ENCODE measurements around the gene GPC6. TPM values are rescaled to one million over a fixed set of nuclear protein-coding genes. Genes with fewer than 3 reads are reported as not detected.

The GPC6 gene
- polyA plus RNA-seq, 1 of the 3 experiments (the other 2 are of a cell fraction), result 6.7 TPM

DNA sequence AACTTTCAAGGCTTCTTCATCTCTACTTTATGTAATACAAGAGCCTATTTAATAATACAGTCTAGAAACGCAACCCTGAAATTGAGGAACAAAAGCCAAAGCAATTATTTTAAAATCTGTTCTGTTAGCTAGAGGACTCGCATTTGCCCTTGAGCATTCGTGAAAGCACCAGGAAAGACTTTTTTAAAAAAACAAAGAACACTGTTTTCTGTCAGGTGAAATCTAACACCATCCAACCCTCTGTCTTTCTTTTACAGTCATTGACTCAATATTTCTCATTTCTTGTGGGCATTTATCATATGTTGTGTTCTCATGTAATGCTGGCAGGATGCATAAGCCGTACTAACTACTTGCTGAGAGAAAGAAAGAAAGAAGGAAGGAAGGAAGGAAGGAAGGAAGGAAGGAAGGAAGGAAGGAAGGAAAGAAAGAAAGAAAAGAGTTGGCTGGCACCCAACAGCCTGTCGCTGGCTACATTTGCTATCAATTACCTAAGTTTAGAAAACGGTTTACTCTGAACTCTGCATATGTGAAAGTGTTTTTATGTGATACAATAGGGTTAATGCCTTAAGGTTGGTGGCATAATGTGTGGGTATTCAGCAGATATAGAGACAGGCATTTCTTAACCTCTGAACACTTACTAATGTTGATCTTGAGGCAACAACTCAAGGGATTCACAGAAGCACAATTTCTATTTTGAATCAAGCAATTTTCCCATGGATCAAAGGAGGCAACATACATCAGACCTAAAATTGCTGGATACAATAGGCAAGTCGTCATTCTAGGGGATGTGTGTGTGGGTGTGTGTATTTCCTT, 807.4 kb downstream of the GPC6 start (continued):
- TF ChIP-seq, protein P1, sequence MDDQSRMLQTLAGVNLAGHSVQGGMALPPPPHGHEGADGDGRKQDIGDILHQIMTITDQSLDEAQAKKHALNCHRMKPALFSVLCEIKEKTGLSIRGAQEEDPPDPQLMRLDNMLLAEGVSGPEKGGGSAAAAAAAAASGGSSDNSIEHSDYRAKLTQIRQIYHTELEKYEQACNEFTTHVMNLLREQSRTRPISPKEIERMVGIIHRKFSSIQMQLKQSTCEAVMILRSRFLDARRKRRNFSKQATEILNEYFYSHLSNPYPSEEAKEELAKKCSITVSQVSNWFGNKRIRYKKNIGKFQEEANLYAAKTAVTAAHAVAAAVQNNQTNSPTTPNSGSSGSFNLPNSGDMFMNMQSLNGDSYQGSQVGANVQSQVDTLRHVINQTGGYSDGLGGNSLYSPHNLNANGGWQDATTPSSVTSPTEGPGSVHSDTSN (IDR thresholded peaks at IDR 0.05), result peak; percentile 48

DNA sequence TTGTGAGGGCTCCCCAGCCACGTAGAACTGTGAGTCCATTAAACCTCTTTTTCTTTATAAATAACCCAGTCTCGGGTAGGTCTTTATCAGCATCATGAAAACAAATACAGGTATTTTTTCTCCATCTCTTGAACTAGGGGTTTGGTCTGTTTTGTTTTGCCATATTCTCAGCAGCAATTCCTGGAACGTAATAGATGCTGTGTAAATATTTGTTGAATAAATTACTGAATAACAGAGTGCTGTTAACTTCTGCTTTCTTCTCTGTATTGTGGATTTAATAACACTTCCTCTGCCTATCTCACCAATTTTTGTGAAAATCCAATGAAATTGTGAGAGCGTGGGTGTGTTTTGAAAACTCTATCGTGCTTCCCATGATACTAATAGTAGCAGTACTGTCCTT, 823.4 kb downstream of the GPC6 start:
- Histone ChIP-seq H3F3A (replicated peaks; ENCODE audit: insufficient read depth) (no peaks in the 10 kb centered on the region), H3K27ac (ENCODE audit: low read depth in 2 of 2, low read length in 1 of 2) (no peak overlapping the region; a peak in 1 of 4 replicates), H3K4me2 (no peak overlapping the region), H3K4me1 (ENCODE audit: control insufficient read depth in 1 of 2, insufficient read depth in 2 of 2, low read depth in 1 of 2, low read length in 1 of 2) (peaks cover 0 to 16% of the 10 kb centered on the region in 2 experiments; a peak in 2 of 4 replicates), H3K9me3 (no peaks in the 10 kb centered on the region), H3K4me3 (ENCODE audit: low read depth in 2 of 2, low read length in 1 of 2) (no peak overlapping the region), H2AFZ (ENCODE audit: low read depth) (no peak overlapping the region), H4K20me1 (ENCODE audit: insufficient read depth) (no peaks in the 10 kb centered on the region), H3K9me2 (no peaks in the 10 kb centered on the region), H3K79me2 (ENCODE audit: insufficient read depth) (no peaks in the 10 kb centered on the region), H3K27me3 (ENCODE audit: insufficient read depth) (no peaks in the 10 kb centered on the region), H3K9ac (no peak overlapping the region), H3K36me3 (replicated peaks in 1 of 2; ENCODE audit: control insufficient read depth in 1 of 2, insufficient read depth in 2 of 2, low read length in 1 of 2) (no peaks in the 10 kb centered on the region)
- ChIA-PET CTCF (no interaction called here), POLR2A (no interaction called here)
- 87% methylated on average over 5 of the region's 5 CpGs for WGBS (ENCODE audit: low lambda C conversion rate)
- DNase-seq, result no peak
- TF ChIP-seq NRF1 (IDR thresholded peaks at IDR 0.05; ENCODE audit: low read depth, low read length), result no peak
- TF ChIP-seq, protein P2, sequence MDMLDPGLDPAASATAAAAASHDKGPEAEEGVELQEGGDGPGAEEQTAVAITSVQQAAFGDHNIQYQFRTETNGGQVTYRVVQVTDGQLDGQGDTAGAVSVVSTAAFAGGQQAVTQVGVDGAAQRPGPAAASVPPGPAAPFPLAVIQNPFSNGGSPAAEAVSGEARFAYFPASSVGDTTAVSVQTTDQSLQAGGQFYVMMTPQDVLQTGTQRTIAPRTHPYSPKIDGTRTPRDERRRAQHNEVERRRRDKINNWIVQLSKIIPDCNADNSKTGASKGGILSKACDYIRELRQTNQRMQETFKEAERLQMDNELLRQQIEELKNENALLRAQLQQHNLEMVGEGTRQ (IDR thresholded peaks at IDR 0.05; ENCODE audit: borderline replicate concordance, low read depth, low read length), result no peak
- no peak for TF ChIP-seq JUND (IDR thresholded peaks at IDR 0.05)
- TF ChIP-seq FOSL2 (IDR thresholded peaks at IDR 0.05; ENCODE audit: borderline replicate concordance, low read depth), result no peak
- no peak for TF ChIP-seq YY1 (IDR thresholded peaks at IDR 0.05; ENCODE audit: low read depth)
- no peak for TF ChIP-seq RXRA (IDR thresholded peaks at IDR 0.05; ENCODE audit: borderline replicate concordance, low read depth)

DNA sequence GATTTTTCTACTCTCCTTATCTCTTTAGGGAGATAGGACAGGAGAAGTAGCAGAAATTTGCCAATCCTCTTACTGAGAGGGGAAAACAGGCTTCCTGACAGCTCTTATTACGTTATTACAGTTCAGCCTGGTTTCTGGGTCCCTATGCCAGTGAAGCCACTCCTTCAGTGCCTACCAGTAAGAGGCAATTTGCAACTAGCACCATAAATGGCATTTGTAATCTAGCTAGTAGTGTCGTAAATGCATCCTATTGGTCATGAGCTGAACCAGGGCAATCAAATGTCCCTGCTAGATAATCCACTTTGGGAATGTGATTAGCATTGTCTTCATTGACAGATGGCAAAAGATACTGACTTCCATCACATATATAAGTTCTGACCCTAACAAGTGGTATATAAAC, 824.1 kb downstream of the GPC6 start:
- CTCF ChIA-PET, result no interaction called here
- Histone ChIP-seq H3K9me3 (no peaks in the 10 kb centered on the region), H2AFZ (ENCODE audit: low read depth) (no peak overlapping the region), H3K4me3 (ENCODE audit: low read depth in 2 of 2, low read length in 1 of 2) (no peak overlapping the region), H3K4me1 (ENCODE audit: control insufficient read depth in 1 of 2, insufficient read depth in 2 of 2, low read depth in 1 of 2, low read length in 1 of 2) (peaks cover 2 to 19% of the 10 kb centered on the region in 2 experiments; a peak in 3 of 4 replicates), H3K9ac (no peak overlapping the region), H3K27ac (ENCODE audit: low read depth in 2 of 2, low read length in 1 of 2) (no peak overlapping the region), H3K4me2 (no peak overlapping the region), H3F3A (replicated peaks; ENCODE audit: insufficient read depth) (no peaks in the 10 kb centered on the region), H3K79me2 (ENCODE audit: insufficient read depth) (no peaks in the 10 kb centered on the region), H3K27me3 (ENCODE audit: insufficient read depth) (no peaks in the 10 kb centered on the region), H4K20me1 (ENCODE audit: insufficient read depth) (no peaks in the 10 kb centered on the region), H3K9me2 (no peaks in the 10 kb centered on the region), H3K36me3 (replicated peaks in 1 of 2; ENCODE audit: control insufficient read depth in 1 of 2, insufficient read depth in 2 of 2, low read length in 1 of 2) (no peaks in the 10 kb centered on the region)
- POLR2A ChIA-PET, result no interaction called here
- WGBS (ENCODE audit: low lambda C conversion rate), result 90% methylated on average over 2 of the region's 2 CpGs
- no peak for DNase-seq
- TF ChIP-seq FOXJ3 (CRISPR knock-in tag; IDR thresholded peaks at IDR 0.05), result no peak
- no peak for TF ChIP-seq RXRA (IDR thresholded peaks at IDR 0.05; ENCODE audit: borderline replicate concordance, low read depth)
- TF ChIP-seq, protein P3, sequence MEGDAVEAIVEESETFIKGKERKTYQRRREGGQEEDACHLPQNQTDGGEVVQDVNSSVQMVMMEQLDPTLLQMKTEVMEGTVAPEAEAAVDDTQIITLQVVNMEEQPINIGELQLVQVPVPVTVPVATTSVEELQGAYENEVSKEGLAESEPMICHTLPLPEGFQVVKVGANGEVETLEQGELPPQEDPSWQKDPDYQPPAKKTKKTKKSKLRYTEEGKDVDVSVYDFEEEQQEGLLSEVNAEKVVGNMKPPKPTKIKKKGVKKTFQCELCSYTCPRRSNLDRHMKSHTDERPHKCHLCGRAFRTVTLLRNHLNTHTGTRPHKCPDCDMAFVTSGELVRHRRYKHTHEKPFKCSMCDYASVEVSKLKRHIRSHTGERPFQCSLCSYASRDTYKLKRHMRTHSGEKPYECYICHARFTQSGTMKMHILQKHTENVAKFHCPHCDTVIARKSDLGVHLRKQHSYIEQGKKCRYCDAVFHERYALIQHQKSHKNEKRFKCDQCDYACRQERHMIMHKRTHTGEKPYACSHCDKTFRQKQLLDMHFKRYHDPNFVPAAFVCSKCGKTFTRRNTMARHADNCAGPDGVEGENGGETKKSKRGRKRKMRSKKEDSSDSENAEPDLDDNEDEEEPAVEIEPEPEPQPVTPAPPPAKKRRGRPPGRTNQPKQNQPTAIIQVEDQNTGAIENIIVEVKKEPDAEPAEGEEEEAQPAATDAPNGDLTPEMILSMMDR (IDR thresholded peaks at IDR 0.05), result no peak
- no peak for TF ChIP-seq NRF1 (IDR thresholded peaks at IDR 0.05; ENCODE audit: low read depth, low read length)
- TF ChIP-seq POLR2AphosphoS5 (IDR thresholded peaks at IDR 0.05; ENCODE audit: low read depth, low read length), result no peak
- TF ChIP-seq EZH2phosphoT487 (IDR thresholded peaks at IDR 0.05; ENCODE audit: borderline replicate concordance, low read depth), result no peak
- no peak for TF ChIP-seq EP300 (IDR thresholded peaks at IDR 0.05; ENCODE audit: borderline replicate concordance in 1 of 2, low read depth in 1 of 2, low read length in 1 of 2)
- TF ChIP-seq FOSL2 (IDR thresholded peaks at IDR 0.05; ENCODE audit: borderline replicate concordance, low read depth), result no peak
- TF ChIP-seq TEAD4 (IDR thresholded peaks at IDR 0.05; ENCODE audit: borderline replicate concordance, insufficient read depth), result no peak
- no peak for TF ChIP-seq CHD2 (IDR thresholded peaks at IDR 0.05; ENCODE audit: low read length, partially characterized antibody)
- no peak for TF ChIP-seq SIN3A (IDR thresholded peaks at IDR 0.05; ENCODE audit: borderline replicate concordance, low read depth, low read length)
- no peak for TF ChIP-seq RFX5 (IDR thresholded peaks at IDR 0.05; ENCODE audit: low read length)
- TF ChIP-seq, protein P4, sequence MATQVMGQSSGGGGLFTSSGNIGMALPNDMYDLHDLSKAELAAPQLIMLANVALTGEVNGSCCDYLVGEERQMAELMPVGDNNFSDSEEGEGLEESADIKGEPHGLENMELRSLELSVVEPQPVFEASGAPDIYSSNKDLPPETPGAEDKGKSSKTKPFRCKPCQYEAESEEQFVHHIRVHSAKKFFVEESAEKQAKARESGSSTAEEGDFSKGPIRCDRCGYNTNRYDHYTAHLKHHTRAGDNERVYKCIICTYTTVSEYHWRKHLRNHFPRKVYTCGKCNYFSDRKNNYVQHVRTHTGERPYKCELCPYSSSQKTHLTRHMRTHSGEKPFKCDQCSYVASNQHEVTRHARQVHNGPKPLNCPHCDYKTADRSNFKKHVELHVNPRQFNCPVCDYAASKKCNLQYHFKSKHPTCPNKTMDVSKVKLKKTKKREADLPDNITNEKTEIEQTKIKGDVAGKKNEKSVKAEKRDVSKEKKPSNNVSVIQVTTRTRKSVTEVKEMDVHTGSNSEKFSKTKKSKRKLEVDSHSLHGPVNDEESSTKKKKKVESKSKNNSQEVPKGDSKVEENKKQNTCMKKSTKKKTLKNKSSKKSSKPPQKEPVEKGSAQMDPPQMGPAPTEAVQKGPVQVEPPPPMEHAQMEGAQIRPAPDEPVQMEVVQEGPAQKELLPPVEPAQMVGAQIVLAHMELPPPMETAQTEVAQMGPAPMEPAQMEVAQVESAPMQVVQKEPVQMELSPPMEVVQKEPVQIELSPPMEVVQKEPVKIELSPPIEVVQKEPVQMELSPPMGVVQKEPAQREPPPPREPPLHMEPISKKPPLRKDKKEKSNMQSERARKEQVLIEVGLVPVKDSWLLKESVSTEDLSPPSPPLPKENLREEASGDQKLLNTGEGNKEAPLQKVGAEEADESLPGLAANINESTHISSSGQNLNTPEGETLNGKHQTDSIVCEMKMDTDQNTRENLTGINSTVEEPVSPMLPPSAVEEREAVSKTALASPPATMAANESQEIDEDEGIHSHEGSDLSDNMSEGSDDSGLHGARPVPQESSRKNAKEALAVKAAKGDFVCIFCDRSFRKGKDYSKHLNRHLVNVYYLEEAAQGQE (IDR thresholded peaks at IDR 0.05; ENCODE audit: low read depth, low read length), result no peak
